Osteoblast (primary cell): ENCODE results near the gene MEGF10. TPM values are rescaled to one million over a fixed set of nuclear protein-coding genes. Genes with fewer than 3 reads are reported as not detected.

ENCODE experiments used
- DNase-seq: peaks from one replicate; pipeline ENCODE4 v3.0.0; 2011; ENCODE audit warnings: low spot score, mixed read lengths; ENCODE audit not compliant: insufficient read length; ENCODE audit errors: missing footprints
- H2AFZ ChIP-seq: 2 replicates; pipeline ENCODE4 v1.6.0; 2011; ENCODE audit warnings: mild to moderate bottlenecking, low read length
- H3K27ac ChIP-seq: 2 replicates; pipeline ENCODE4 v1.5.1; 2011; ENCODE audit warnings: mild to moderate bottlenecking, low read depth, low read length, moderate library complexity
- H3K27me3 ChIP-seq: 2 replicates; pipeline ENCODE4 v1.6.0; 2012; ENCODE audit warnings: mild to moderate bottlenecking, control low read depth, inconsistent platforms, low read length, moderate library complexity; ENCODE audit not compliant: insufficient read depth
- H3K36me3 ChIP-seq: 2 replicates; pipeline ENCODE4 v1.5.1; 2011; ENCODE audit warnings: mild to moderate bottlenecking, low read length, control low read depth, moderate library complexity; ENCODE audit not compliant: insufficient read depth
- H3K4me1 ChIP-seq: 2 replicates; pipeline ENCODE4 v1.5.1; 2011; ENCODE audit warnings: mild to moderate bottlenecking, low read length, control low read depth, moderate library complexity; ENCODE audit not compliant: insufficient read depth
- H3K4me2 ChIP-seq: 2 replicates; pipeline ENCODE4 v1.6.0; 2011; ENCODE audit warnings: mild to moderate bottlenecking, low read length; ENCODE audit not compliant: insufficient read depth
- H3K4me3 ChIP-seq: fragments of 200-600 bp; sonication (generic); 3 replicates; pipeline ENCODE4 v1.5.1; 2012; ENCODE audit warnings: mild to moderate bottlenecking, low read length, inconsistent platforms; ENCODE audit not compliant: insufficient read depth
- H3K79me2 ChIP-seq: 2 replicates; pipeline ENCODE4 v1.6.0; 2012; ENCODE audit warnings: mild to moderate bottlenecking, low read length, control low read depth, inconsistent platforms; ENCODE audit not compliant: insufficient read depth
- H3K9me3 ChIP-seq: 2 replicates; pipeline ENCODE4 v1.5.1; 2011; ENCODE audit warnings: low read depth, low read length, control low read depth
- H4K20me1 ChIP-seq: 2 replicates; pipeline ENCODE4 v1.6.0; 2012; ENCODE audit warnings: mild to moderate bottlenecking, low read length, control low read depth; ENCODE audit not compliant: insufficient read depth
- total RNA-seq: library from RNA; depleted of rRNA; stranded (reverse); fragments of >200 nt; gene quantifications from 2 replicates; pipeline ENCODE4 v1.2.3, GENCODE V29; 2012
- TF ChIP-seq, protein P1 (sequence below): IDR thresholded peaks from 2 replicates; pipeline ENCODE4 v1.5.1; 2011; ENCODE audit warnings: mild to moderate bottlenecking, low read depth, low read length, moderate library complexity; ENCODE audit errors: extremely low read depth

MEGF10 gene
- total RNA-seq, 1 donor = 1.4 TPM

DNA sequence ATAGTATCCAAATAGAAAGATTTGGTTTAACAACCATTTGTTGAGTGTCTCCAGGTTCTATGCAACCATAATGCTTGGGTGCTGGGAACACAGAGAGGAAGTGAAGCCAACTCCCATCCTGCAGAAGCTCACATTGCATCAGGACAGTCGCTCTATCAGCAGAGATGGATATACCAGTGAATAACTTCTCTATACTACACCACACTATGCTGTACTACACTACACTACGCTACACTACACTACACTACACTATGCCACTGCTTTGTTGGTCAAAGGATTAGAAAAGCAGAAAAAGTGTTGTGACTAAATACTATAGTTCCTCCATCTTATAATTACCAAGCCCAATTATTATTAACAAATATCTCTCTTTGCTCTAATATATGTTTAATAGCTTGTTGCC lies 137.7 kb downstream of the MEGF10 start:
- H2AFZ ChIP-seq = no peak overlapping the region
- H3K4me2 ChIP-seq = no peak overlapping the region
- no peak overlapping the region for H3K4me3 ChIP-seq
- TF ChIP-seq, protein P1, sequence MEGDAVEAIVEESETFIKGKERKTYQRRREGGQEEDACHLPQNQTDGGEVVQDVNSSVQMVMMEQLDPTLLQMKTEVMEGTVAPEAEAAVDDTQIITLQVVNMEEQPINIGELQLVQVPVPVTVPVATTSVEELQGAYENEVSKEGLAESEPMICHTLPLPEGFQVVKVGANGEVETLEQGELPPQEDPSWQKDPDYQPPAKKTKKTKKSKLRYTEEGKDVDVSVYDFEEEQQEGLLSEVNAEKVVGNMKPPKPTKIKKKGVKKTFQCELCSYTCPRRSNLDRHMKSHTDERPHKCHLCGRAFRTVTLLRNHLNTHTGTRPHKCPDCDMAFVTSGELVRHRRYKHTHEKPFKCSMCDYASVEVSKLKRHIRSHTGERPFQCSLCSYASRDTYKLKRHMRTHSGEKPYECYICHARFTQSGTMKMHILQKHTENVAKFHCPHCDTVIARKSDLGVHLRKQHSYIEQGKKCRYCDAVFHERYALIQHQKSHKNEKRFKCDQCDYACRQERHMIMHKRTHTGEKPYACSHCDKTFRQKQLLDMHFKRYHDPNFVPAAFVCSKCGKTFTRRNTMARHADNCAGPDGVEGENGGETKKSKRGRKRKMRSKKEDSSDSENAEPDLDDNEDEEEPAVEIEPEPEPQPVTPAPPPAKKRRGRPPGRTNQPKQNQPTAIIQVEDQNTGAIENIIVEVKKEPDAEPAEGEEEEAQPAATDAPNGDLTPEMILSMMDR = no peak
- H3K27ac ChIP-seq = no peak overlapping the region
- no peaks in the 10 kb centered on the region for H3K36me3 ChIP-seq
- H3K79me2 ChIP-seq = no peaks in the 10 kb centered on the region
- no peaks in the 10 kb centered on the region for H3K27me3 ChIP-seq
- H3K9me3 ChIP-seq = no peaks in the 10 kb centered on the region
- no peak for DNase-seq
- H4K20me1 ChIP-seq = no peaks in the 10 kb centered on the region
- no peaks in the 10 kb centered on the region for H3K4me1 ChIP-seq

DNA sequence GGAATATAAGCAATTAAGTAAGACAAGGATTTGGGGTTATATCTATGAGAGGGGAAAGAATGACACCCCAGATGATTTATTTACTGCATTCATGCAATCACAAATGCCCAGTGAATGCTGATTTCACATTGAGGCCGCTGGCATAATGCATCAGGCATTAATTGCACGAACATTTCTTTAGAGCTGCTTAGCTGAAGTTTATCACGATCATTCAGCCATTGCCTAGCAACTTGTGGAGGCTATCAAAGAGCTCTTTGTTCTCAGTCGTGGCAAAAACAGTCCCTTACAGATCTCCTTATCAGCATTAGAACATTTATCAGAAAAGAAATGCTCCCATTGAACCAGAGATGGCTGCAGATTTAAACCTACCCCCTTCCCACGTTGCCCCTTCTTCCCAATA lies 138.2 kb downstream of the MEGF10 start:
- no peaks in the 10 kb centered on the region for H3K79me2 ChIP-seq
- no peak overlapping the region for H3K4me2 ChIP-seq
- no peak for DNase-seq
- no peaks in the 10 kb centered on the region for H3K27me3 ChIP-seq
- H4K20me1 ChIP-seq = no peaks in the 10 kb centered on the region
- H3K27ac ChIP-seq = no peak overlapping the region
- H3K4me3 ChIP-seq = no peak overlapping the region
- no peaks in the 10 kb centered on the region for H3K4me1 ChIP-seq
- H3K36me3 ChIP-seq = no peaks in the 10 kb centered on the region
- TF ChIP-seq, protein P1 = no peak
- no peak overlapping the region for H2AFZ ChIP-seq
- no peaks in the 10 kb centered on the region for H3K9me3 ChIP-seq

DNA sequence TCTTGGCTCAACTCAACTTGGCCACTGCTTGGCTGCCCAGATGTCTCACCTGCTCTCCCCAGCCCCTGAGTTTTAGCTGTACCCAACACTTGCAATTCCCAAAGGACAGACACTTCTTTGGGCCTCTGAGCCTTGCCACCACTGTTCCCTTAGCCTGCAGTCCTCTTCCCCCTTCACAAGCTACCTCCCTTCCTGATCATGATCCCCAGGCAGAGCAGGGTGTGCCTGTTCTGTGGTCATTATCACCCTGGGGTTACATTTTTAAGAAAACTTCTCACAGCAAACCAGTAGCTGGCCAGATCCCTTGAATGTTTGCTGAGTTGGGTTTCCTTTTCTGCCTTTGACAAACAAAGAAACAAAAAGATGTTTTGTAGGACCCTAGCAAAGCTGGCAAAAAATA lies 139.3 kb downstream of the MEGF10 start:
- H3K4me2 ChIP-seq = no peak overlapping the region
- H3K27ac ChIP-seq = no peak overlapping the region
- TF ChIP-seq, protein P1 = no peak
- no peak overlapping the region for H3K4me3 ChIP-seq
- H3K9me3 ChIP-seq = no peaks in the 10 kb centered on the region
- no peak overlapping the region for H2AFZ ChIP-seq
- H3K79me2 ChIP-seq = no peaks in the 10 kb centered on the region
- no peaks in the 10 kb centered on the region for H3K4me1 ChIP-seq
- H3K27me3 ChIP-seq = no peaks in the 10 kb centered on the region
- no peaks in the 10 kb centered on the region for H3K36me3 ChIP-seq
- H4K20me1 ChIP-seq = no peaks in the 10 kb centered on the region
- peak; percentile 61 for DNase-seq

DNA sequence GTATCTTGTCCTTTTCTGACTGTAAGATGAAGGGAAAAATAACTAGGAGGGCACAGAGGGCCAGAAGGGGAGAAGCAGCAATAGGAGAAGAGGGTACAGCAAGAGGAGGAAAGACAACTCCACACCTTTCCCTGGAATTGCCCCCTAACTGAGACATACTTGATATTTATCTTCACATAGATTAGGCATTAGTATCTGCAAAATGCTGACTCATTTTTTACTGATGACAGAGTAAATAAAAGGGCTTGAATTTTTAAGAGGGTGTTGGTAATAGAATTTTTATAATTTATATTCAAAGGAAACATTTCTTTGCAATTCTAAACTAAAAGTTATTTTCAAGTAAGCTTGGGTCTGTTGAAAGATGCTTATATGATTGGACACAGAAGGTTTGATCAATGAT lies 140.0 kb downstream of the MEGF10 start:
- H3K79me2 ChIP-seq = no peaks in the 10 kb centered on the region
- no peaks in the 10 kb centered on the region for H3K36me3 ChIP-seq
- H3K4me1 ChIP-seq = no peaks in the 10 kb centered on the region
- no peaks in the 10 kb centered on the region for H4K20me1 ChIP-seq
- no peaks in the 10 kb centered on the region for H3K9me3 ChIP-seq
- H3K27me3 ChIP-seq = no peaks in the 10 kb centered on the region
- TF ChIP-seq, protein P1 = no peak
- no peak overlapping the region for H3K4me2 ChIP-seq
- no peak overlapping the region for H3K4me3 ChIP-seq
- DNase-seq = no peak
- no peak overlapping the region for H2AFZ ChIP-seq
- no peak overlapping the region for H3K27ac ChIP-seq
